ACC112 (cell line): Measurements from ENCODE around the gene NTM.

Source experiments
- H2AFZ ChIP-seq: fragments of 200-600 bp; sonication (generic); one replicate; pipeline ENCODE4 v1.6.0; 2017; ENCODE audit warnings: antibody characterized with exemption, low read length; ENCODE audit not compliant: unreplicated experiment
- H3K27ac ChIP-seq: fragments of 200-600 bp; sonication (generic); 2 replicates; pipeline ENCODE4 v1.5.1; 2014; ENCODE audit warnings: low read depth, mild to moderate bottlenecking, antibody characterized with exemption, low read length, moderate library complexity
- H3K27me3 ChIP-seq: fragments of 200-600 bp; sonication (generic); 2 replicates; pipeline ENCODE4 v1.6.1; 2014; ENCODE audit warnings: mild to moderate bottlenecking, antibody characterized with exemption, low read length, moderate library complexity, mixed read lengths; ENCODE audit not compliant: insufficient read depth
- H3K36me3 ChIP-seq: fragments of 200-600 bp; sonication (generic); 2 replicates; pipeline ENCODE4 v1.6.1; 2016; ENCODE audit warnings: mild to moderate bottlenecking, antibody characterized with exemption, low read length, moderate library complexity, mixed read lengths; ENCODE audit not compliant: insufficient read depth
- H3K4me1 ChIP-seq: fragments of 200-600 bp; sonication (generic); one replicate; pipeline ENCODE4 v1.6.1; 2016; ENCODE audit warnings: low read length, mixed read lengths; ENCODE audit not compliant: insufficient read depth, unreplicated experiment, control insufficient read depth
- H3K4me3 ChIP-seq: fragments of 200-600 bp; sonication (generic); 2 replicates; pipeline ENCODE4 v1.5.1; 2014; ENCODE audit warnings: mild to moderate bottlenecking, low read depth, low read length
- H3K79me2 ChIP-seq: fragments of 200-600 bp; sonication (generic); one replicate; pipeline ENCODE4 v1.6.0; 2016; ENCODE audit warnings: low read length; ENCODE audit not compliant: control insufficient read depth, unreplicated experiment, insufficient read depth

NTM gene

DNA sequence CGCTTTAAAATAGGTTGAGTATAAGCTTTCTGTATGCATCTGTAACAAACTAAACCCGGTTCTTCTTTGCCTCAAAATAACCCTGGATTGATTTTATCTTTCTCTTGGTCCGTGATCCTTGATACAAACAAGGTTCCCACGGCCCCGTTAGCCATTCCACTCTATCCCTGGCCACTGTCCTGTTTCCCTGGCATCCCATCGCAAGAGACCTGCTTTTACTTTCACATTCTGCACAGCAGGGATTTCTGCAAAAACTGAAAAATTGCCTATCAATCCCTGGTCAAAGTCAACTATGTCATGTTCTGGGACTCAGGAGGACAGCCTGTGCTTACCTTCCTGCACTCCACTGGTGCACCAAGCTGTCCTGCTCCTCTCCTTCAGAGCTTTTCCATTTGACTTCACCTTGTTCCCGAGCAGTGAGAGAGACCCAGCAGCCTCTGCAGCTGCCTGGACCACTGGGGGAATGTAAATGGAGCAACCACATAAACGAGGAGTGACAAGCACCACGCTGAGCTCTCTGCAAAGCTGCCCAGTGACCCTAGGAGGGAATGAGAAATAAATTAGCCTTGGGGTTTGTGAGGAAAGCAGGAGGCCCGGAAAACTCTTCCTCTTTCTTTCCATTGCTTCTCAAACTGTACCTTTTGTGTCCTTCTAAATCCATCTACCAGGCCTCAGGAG lies 175.9 kb downstream of the NTM start:
- Histone ChIP-seq H3K79me2 (no peaks in the 10 kb centered on the region), H3K36me3 (no peaks in the 10 kb centered on the region), H3K4me3 (peak overlapping the region; percentile 56; the same call in 1 of the 2 replicates), H3K27ac (no peak overlapping the region), H2AFZ (no peak overlapping the region), H3K4me1 (no peaks in the 10 kb centered on the region), H3K27me3 (no peaks in the 10 kb centered on the region)

DNA sequence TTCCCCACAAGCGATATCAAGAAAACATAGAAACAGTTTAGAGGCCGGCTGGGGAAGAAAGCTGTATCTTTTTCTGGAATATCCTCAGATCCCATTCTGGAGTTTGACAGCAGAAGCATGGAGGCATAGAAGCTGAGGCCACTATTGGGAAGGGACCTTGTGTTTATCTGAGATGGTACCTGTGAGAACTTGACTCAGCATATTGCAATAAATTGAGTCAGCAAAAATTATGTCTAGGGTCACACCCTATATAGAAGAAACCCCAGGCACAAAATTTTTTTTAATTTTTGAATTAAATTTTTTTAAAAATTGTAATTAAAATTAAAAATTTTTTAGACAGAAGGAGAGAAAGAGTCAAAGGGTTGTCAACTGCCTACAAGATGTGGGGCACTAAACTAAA lies 178.7 kb downstream of the NTM start:
- Histone ChIP-seq H3K79me2 (no peaks in the 10 kb centered on the region), H3K36me3 (no peaks in the 10 kb centered on the region), H3K27ac (no peak overlapping the region), H3K4me3 (no peak overlapping the region), H2AFZ (no peak overlapping the region), H3K4me1 (no peaks in the 10 kb centered on the region), H3K27me3 (no peaks in the 10 kb centered on the region)

DNA sequence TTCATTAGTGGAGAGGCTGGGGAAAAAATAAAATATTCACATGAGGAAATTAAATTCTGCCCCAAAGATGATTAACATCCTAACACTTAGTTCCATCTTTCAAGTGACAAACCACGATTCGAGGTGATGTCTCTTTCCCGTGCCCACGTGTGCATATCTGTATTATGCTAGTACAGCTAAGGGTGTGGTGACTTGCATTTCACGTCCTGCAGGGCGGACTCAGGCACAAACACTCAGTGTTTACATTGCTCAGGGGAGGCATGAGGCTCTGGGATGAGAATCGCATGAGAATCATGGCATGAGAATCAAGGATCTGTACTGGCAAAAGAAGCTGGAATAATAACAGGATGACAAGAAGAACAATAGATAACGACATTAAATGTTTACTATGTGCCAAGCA lies 179.4 kb downstream of the NTM start:
- Histone ChIP-seq H3K79me2 (no peaks in the 10 kb centered on the region), H3K4me1 (no peaks in the 10 kb centered on the region), H3K4me3 (no peak overlapping the region), H2AFZ (no peak overlapping the region), H3K27me3 (no peaks in the 10 kb centered on the region), H3K36me3 (no peaks in the 10 kb centered on the region), H3K27ac (no peak overlapping the region)

DNA sequence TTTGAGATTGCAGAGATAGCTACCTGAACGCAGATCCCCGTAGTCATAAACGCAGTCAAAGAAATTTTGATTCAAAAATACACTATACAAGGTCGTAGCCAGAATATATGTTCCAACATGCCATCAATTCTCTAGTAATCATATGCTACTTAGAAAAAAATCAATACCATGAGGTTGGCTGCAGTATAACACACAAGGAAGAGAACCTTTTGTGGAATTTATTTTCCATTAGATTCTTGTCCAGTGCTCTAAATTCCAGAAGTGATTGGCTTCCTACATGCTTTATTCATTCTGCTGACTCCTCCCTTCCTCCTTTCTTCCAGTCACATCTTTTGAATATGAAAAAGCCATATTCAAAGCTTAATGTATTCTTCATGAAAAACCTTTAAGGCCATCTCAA lies 189.9 kb downstream of the NTM start:
- Histone ChIP-seq H3K79me2 (no peaks in the 10 kb centered on the region), H3K27me3 (no peaks in the 10 kb centered on the region)

DNA sequence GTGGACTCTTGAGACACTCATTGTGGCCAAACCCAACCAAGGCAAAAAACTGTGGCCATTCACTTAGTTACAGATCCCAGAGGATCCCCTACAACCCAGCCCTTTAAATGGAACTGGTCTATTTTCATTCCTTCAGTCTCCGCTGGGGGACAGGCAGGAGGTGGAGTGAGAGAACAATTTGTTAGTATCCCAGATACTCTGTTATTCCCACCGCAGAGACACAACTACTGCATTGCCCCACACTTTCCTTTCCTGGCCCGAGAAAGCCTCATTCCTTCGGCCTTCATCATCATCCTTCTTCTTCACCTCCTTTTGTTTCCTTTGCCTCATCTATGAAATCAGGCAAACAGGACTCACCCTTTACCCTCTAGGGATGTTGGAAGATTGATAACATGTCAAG lies 191.1 kb downstream of the NTM start:
- Histone ChIP-seq H3K4me1 (no peaks in the 10 kb centered on the region), H2AFZ (no peak overlapping the region), H3K36me3 (no peaks in the 10 kb centered on the region), H3K27ac (no peak overlapping the region), H3K79me2 (no peaks in the 10 kb centered on the region), H3K27me3 (no peaks in the 10 kb centered on the region), H3K4me3 (no peak overlapping the region)

More for the DNA sequence above, 189.9 kb downstream of the NTM start:
- no peaks in the 10 kb centered on the region for H3K36me3 ChIP-seq
- no peak overlapping the region for H3K27ac ChIP-seq
- no peak overlapping the region for H3K4me3 ChIP-seq
- no peaks in the 10 kb centered on the region for H3K4me1 ChIP-seq
- H2AFZ ChIP-seq: no peak overlapping the region

DNA sequence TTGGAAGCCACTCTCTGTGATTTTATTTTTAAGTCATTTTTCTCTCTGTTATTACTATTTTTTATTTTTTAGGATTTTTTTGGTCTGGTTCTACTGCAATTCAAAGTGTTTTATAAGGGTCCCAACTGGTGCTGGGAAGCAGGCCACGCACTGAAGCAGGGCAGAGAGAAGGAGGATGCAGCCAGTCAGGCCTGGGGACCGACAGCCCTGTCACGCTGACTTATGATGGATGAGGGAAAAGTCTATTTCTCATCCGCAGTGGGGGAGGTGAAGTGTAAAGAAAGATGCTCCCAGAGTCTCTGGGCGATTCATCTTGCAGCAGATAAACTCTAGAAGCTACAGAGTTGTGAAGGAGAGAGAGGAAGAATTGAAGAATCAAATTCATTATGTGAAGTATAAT lies 191.6 kb downstream of the NTM start:
- H3K79me2 ChIP-seq: no peaks in the 10 kb centered on the region
- no peaks in the 10 kb centered on the region for H3K36me3 ChIP-seq
- H3K4me3 ChIP-seq: no peak overlapping the region
- no peak overlapping the region for H2AFZ ChIP-seq
- no peak overlapping the region for H3K27ac ChIP-seq
- H3K27me3 ChIP-seq: no peaks in the 10 kb centered on the region
- no peaks in the 10 kb centered on the region for H3K4me1 ChIP-seq

DNA sequence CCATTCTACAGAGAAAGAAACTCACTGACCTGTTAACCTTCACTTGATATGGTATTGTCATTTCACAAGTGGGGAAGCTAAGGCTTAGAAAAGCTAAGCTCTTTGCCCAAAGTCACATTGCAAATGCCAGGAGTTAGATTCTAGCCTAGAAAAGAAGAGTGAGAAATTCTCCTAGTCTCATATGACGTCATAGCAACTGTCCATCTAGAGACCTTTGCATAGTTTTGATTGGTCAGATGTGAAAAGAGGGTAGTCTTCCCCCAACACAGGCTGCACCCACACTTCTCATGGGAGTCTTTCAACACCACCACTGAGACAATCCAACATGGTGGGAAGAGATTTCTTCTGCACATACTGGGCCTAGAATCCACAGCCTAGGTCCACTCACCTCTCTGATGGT lies 197.9 kb downstream of the NTM start:
- H3K27me3 ChIP-seq: no peaks in the 10 kb centered on the region
- H3K36me3 ChIP-seq: no peaks in the 10 kb centered on the region
- H3K27ac ChIP-seq: no peak overlapping the region
- H3K4me1 ChIP-seq: no peaks in the 10 kb centered on the region
- H3K4me3 ChIP-seq: no peak overlapping the region
- no peak overlapping the region for H2AFZ ChIP-seq
- no peaks in the 10 kb centered on the region for H3K79me2 ChIP-seq

DNA sequence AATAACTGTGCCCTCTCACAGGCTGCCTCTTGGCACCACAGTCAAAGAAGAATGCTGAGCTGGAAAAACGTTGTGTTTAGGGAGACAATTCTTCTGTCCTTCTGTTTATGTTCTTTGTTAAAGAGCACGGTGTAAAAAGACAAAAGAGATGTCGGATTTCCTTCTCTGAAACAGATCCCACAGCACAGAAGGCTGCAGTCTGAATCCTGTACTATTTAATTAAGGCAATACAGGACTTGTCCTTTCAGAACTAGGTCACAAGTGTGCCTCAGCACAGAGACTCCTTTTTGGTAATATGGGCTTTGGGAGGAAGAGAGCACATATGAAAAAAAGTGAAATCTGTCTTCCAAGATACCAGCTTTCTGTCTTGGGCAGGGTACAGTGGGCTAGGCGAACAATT lies 201.2 kb downstream of the NTM start:
- Histone ChIP-seq H3K4me1 (no peaks in the 10 kb centered on the region), H3K4me3 (no peak overlapping the region), H3K36me3 (no peaks in the 10 kb centered on the region), H3K27ac (no peak overlapping the region), H2AFZ (no peak overlapping the region), H3K27me3 (no peaks in the 10 kb centered on the region), H3K79me2 (no peaks in the 10 kb centered on the region)

DNA sequence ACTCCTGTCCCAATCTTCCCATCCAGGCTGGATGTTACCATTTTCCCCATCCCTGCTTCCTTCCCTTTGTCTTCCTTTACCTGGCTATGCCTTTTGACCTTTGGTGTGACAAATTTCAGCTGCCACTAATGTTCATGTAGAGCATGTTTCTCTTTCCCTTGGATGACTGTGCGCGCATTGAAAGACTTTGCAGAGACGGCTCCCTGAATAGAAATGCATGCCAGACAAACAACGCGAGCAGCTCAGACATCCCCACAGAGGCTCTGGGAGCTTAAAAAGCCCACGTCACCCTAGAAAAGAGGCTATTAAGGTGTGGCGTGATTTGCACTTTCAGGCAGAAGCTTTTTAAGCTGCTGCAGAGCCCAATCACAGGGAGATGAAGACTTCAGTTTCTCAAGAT lies 202.0 kb downstream of the NTM start:
- H3K4me3 ChIP-seq: no peak overlapping the region

DNA sequence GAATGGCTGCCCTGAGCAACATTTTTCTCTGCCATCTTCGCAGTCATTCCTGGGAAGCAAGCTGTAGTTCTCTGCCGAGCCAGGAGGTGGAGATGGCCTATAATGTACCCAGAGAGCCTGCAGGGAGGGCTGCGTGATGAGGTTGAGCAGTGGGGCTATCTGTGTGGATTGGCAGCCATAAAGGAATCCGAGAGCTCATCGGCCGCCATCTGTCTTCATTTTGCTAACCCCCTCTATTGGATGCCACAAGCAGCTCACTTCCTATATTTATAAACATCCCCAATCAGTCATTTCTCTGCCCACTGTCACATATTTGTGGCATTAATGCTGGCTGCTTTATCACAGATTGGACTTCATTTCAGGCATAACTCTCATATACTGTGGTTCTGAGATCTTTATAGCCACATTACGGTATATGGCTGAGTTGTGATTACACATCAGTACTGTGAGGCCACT lies 209.5 kb downstream of the NTM start:
- no peaks in the 10 kb centered on the region for H3K27me3 ChIP-seq
- H3K36me3 ChIP-seq: no peaks in the 10 kb centered on the region
- no peak overlapping the region for H3K27ac ChIP-seq
- H2AFZ ChIP-seq: no peak overlapping the region
- H3K4me3 ChIP-seq: no peak overlapping the region
- H3K4me1 ChIP-seq: no peaks in the 10 kb centered on the region
- no peaks in the 10 kb centered on the region for H3K79me2 ChIP-seq

More for the DNA sequence above, 202.0 kb downstream of the NTM start:
- H2AFZ ChIP-seq: no peak overlapping the region
- no peaks in the 10 kb centered on the region for H3K36me3 ChIP-seq
- H3K79me2 ChIP-seq: no peaks in the 10 kb centered on the region
- no peak overlapping the region for H3K27ac ChIP-seq
- H3K4me1 ChIP-seq: no peaks in the 10 kb centered on the region
- no peaks in the 10 kb centered on the region for H3K27me3 ChIP-seq

DNA sequence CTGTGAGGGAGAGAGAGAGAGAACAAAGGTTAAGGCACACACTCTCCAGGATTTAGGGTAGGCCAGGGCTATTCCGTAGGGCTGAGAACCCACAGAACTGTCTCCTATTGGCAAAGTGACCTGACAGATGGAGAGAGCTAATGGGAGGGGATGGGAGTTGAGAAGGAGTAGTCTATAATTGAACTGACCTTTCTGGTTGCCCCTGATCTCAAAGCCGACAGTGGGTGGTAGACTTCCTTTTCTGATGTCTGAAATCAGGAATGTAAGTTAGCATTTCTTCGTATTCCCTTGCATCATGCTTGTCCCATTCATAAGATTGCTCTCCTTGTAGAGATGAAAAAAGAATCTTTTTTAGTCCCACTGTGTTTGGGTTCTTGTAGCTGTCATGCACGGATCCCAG lies 210.1 kb downstream of the NTM start:
- H3K27ac ChIP-seq: no peak overlapping the region
- H2AFZ ChIP-seq: no peak overlapping the region
- no peaks in the 10 kb centered on the region for H3K79me2 ChIP-seq
- no peaks in the 10 kb centered on the region for H3K27me3 ChIP-seq
- no peaks in the 10 kb centered on the region for H3K36me3 ChIP-seq
- no peaks in the 10 kb centered on the region for H3K4me1 ChIP-seq
- H3K4me3 ChIP-seq: no peak overlapping the region
